Glomerular visceral epithelial cell (primary cell): Measurements from ENCODE around the gene SEZ6.
"Not testable (repeated sequence)": the region's sequence is repeated elsewhere in the genome, so short reads cannot be mapped to it uniquely, and the experiment has no call there.

Source experiments
- DNase-seq: peaks from one replicate; pipeline ENCODE4 v3.0.0-alpha.2; 2016; ENCODE audit errors: extremely low spot score

Gene SEZ6

GRCh38 chr17:28935744-28936460 is 69.9 kb downstream of the SEZ6 start:
- DNase-seq, result no peak

DNA sequence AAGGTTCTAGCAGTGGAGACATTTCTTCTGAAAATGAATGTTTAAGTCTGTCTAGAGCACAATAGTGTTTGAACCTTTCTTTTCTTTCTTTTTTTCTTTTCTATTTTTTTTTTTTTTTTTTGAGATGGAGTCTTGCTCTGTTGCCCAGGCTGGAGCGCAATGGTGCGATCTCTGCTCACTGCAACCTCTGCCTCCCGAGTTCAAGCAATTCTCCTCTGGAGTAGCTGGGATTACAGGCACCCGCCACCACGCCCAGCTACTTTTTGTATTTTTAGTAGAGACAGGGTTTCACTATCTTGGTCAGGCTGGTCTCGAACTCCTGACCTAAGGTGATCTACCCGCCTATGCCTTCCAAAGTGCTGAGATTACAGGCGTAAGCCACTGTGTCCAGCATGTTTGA is 71.3 kb downstream of the SEZ6 start:
- not testable (repeated sequence) for DNase-seq

DNA sequence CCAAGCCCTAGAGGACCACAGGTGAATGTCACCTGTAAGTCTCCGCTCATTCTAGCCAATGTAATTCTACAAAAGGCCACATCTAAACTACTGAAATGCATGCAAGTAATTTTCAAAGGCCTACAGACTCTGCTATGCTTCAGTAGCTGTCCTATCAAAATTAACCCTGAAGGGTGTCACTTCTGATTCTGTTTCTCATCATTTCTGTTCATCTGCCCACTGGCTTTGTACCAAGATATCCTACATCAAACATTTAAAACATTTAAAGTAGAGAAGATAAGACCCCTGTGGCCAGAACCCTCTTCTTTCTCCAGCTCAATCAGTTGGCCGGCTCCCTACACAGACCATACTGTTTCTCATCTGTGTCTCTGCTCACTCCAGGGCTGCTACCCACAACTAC is 76.0 kb downstream of the SEZ6 start:
- no peak for DNase-seq

DNA sequence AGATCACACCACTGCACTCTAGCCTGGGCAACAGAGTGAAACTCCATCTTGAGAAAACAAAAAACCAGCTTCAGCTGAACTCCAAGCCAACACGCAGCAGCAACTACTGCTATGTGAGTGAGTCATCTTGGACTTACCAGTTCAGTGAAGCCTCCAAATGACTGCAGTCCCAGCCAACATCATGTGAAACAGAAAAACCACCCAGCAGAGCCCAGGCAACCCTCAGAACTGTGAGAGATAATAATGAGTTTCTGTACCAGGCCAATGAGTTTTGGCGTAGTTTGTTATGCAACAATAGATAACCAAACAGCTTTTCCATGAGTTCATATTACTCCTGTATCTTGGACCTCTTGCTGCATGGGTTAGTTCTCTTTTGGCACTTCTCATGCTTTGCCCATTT is 77.8 kb downstream of the SEZ6 start:
- peak; percentile 49 for DNase-seq

DNA sequence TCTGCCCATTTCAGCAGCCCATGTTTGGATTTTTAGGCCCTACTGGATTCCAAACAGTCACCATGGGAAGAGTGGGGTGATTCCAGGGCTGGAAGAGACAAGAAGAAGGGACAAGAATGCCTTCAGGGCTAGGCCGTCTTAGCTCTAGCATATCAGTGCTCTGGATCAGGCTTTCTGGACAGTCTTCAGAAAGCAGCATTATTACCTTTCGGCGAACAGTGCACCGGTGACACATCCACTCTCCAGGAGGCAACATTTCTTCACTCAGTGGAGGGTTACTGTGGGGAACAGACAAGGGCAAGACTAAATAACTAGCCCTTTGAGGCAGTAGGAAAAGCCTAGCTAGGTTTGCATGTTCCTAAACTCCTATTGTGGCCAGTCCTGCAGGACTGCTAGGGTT is 79.0 kb downstream of the SEZ6 start:
- DNase-seq, result no peak

- DNase-seq, result no peak
Measured at GRCh38 chr17:28926366-28926765, 79.5 kb downstream of the SEZ6 start.

DNA sequence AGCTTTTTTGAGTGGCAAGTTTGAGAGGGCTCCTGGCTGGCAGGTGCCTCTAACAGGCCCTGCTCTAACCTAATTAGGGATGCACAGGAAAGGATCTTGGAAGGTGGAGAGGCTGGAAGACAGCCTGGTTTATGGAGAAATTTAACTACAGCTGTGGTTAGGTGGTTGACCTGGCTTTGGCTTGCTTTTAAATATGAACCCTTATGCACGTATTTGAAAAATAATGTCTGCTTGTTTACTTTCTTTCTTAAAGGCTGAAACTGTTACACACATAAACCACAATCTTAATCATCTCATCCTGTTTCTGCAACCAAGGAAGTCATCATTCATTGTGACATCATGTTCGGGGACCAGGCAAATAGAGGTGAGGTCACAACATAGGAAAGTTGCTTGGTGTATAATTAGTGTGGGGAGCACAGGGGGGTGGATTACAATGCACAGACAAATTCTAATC is 79.9 kb downstream of the SEZ6 start:
- peak; percentile 38 for DNase-seq

DNA sequence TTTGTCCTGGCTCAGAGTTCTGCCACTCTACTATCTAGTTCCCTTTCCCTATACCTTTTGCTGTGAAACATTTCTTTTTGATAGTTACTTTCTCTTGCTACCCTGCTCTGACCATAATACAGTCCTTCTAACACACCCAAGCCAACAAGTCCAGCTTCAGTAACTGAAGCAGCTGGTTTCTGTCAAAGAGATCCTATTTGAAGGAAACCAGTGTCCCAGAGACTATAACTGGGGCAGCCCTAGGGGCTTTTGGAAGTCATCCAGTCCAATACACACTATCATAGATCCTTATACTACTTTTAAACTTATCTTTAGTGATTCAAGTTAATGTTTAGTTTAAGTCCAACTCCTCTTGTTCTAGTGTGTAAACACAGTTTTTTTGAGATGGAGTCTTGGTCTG is 85.6 kb downstream of the SEZ6 start:
- no peak for DNase-seq

DNA sequence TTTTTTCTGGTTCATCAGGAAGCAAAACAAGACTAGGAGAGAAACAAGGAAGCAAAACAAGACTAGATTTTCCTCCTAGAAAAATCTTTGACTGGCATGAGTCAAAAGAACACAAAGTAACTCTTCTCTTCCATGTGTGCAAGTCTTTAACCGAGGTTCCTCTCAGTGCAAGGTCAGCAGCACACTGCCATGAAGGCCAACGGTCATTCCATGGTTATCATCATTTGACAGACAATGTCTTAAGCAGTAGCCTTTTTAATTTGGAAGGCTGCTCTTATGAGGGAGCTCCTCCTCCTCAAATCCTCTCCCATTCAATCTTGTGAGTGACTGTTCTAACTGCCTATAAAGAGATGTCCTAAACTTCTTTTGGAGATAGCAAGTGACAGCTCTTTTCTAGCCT is 87.5 kb downstream of the SEZ6 start:
- DNase-seq, result no peak

DNA sequence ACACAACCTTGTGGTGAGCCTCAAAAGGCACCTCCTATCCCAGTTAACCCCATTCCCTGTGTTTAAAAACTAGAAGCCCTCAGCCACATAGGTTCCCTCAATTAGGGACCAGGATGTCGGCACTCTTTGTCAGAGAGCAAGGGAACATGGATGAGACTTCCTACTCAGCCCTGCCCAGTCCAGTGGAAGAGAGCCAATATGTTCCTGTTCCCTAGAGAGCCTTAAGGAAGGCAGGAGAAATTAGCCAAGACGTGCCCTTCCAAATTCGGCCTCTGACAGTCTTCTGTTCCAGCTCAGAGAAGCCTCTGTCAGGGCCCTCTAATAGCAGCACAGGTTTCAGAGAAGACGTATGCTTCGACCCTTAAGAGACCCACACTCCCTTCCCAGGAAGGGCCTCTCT is 88.4 kb downstream of the SEZ6 start:
- DNase-seq, result no peak

- DNase-seq, result no peak
Measured at GRCh38 chr17:28917029-28917428, 88.8 kb downstream of the SEZ6 start.

- no peak for DNase-seq
Measured at GRCh38 chr17:28916302-28916934, 89.4 kb downstream of the SEZ6 start.

DNA sequence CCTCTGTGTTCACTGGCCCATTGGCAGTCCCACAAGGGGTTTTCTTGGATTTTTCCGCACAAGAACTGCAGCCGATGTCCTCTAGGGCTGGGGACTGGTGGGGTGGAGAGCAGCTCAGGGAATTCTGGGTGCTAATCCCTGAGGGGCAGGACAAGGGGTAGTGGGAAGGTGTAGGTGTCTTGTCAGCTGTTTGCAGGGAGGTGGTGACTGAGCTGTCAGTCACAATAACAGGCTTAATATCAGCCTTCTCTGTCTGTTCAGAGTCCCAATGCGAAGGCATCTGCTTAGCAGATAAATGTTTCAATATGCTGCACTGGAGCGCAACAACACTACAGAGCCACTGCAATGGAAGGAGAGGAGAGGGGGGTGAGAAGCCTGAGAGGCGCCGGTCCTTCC is 92.9 kb downstream of the SEZ6 start:
- no peak for DNase-seq

GRCh38 chr17:28912281-28912937 is 93.4 kb downstream of the SEZ6 start:
- DNase-seq, result no peak

GRCh38 chr17:28911411-28912045 is 94.3 kb downstream of the SEZ6 start:
- DNase-seq, result no peak

DNA sequence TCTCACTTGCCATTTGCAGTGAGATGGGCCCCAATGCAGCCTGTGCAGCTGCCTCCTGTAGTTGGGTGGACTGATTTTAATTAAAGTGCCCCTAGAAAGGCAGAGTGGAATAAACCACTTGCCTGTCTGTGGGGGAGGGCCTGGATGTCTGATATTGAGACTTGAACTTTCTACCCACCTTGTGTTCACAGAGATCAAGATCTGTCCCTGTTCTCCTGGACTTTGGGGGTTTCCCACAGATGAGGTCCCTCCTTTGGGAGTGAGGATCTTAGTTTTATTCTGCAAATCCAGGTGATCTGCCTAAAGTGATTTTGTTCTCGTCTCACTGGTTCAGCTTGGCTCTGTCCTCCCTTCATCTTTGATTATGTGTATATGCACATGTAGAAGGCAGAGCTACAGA is 95.3 kb downstream of the SEZ6 start:
- no peak for DNase-seq

DNA sequence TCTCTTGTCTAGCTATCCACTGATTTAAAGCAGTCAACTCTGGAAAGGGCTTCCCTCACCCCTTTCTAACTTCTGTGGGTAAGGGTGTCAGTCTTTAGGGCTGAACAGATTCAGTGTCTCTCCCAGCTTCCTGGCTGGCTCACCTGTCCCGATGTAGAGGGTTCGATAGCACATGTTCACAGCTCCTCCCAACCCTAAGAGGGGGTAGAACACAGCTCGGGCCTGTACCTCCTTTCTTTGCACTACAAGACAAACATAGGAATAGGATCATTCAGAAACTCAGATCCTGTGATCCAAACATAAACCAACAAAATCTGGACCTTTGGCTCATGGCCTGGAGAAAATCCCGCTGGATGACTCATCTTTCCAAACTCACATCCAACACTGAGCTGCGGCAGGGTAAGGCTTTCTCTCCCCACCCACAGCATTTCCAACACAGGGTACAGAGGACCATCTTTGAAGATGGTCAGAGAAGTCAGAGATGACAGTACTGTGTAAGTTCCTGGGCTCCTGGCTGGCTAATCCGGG is 97.1 kb downstream of the SEZ6 start:
- DNase-seq, result peak; percentile 39

DNA sequence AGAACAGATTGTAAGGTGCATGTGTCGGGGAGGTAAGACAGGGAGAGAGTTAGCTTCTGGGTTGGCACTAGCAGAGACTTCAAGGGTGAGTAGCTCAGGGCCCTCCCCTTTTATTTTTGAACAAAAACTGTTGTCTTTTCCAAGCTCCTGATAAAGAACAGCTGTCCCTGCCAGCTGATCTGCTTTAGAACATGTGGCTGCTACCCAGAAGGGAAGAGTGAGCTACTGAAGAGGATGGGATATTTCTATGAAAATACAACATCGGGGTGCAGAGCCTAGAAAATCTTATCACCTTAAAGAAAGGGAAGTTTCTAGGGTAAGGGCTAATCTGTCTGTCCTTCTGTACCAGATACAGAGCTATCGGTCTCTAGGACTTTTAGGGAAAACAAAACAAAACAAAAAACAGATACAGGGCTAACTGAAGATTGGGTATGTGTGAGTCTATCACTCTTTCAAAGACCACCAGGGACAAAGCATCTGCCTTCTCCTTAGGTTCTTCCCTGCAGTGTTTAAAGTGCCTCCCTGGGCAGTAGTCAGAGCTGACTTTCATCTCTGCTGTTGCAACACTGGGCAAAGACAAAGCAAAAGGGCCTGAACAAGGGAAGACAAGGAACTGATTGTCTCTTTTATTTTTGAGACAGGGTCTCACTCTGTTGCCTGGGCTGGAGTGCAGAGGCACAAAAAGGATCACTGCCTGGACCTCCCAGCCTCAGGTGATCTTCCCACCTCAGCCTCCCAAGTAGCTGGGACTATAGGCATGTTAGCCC is 97.9 kb downstream of the SEZ6 start:
- no peak for DNase-seq

DNA sequence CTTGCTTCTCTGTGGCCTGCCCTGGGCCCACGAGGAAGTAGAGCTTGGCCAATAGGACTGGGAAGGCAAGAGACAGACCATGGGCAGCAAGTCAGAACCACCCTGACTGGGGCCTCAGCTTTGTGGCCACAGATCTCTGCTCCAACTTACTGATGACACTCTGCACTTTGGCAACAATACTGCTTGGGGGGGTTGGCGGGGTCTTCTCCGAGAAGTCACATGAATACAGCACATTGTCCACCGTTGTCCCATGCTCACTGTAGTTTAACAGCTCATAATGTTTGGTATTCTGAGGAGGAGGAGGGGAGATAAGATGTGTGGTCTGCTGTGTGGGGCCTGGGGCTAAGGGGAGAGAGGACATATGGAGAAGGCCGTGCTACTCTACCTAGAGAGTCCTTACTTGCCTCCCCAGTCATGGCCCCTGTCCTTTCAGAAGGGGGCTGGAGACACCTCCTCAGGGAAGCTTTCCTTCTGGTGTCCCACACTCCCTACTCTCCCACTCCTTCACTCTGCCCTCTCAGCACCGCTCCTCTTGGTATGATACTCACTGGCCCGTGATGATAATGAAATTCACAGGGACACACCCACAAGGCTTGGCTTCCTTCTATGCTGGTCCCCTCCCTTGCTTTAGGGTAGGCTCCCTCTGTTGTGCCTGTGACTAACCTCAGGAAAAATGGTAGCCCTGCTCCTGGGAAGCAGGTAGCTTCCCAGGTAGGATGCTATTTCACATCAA is 99.0 kb downstream of the SEZ6 start:
- DNase-seq, result no peak

DNA sequence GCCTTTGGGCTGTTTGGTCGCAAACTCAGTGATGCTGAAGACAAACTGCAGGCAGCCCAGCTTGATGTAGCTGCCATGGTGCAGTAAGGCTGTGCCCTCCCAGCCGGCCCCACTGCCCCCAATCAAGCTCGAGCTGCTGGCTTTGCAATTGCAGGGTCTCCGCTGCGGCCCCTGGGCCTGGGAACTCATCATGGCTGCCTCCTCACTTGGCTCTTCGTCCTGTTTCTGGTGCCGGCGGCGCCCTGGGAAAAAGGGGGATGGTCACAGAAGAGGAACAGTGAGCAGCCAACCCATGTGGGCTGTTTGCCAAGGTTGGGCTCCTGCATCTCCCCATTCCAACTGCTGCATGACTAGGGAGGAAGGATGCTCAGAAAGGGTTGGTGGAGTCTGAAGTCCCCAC is 99.6 kb downstream of the SEZ6 start:
- no peak for DNase-seq
